IPS-NIHi7 (cell line): Measurements from ENCODE around the gene CCNT2.
"Not testable (repeated sequence)": the region's sequence is repeated elsewhere in the genome, so short reads cannot be mapped to it uniquely, and the experiment has no call there.

ENCODE experiments used
- DNase-seq: peaks from one replicate; pipeline ENCODE4 v3.0.0; 2012; ENCODE audit warnings: mixed read lengths; ENCODE audit errors: extremely low spot score

CCNT2 gene

DNA sequence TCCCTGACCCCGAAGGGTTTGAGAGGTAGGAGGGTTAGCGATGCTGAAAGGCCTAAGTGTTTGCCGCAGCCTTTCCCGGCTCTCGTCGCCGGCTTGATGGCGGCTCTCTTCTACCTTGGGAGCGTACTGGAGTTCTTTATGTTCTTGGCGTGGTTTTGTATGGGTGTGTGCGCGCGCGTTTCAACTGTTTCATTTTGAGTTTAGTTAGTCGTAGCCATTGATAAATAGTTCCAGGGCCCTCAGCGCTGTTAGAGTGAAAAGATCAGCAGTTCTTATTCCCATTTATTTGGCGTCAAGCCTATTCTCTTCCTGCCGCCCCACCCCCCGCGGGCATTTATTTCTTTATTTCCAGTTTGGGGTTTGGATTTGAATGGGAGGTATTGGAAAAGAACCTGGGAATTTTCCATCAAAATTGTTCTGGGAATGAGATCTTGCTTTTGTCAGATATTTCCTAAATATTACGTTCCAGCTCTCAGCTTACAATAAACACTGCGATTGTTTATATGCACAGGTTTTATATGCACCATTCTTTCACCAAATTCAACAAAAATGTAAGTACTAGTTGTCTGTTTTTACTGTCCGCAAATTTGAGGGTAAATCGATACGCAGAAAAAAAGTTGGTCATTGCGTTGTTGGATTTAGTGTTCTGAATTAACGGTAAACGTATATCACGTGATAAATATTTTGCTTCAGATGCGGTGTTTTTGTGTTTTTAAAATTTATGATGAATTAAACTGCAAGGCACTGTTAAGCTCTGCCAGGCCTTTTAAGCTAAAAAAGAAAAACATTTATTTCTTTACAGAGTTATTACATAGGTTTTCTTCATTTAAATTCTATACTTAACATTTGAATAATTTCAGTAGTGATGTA, 954 bp downstream of the CCNT2 start:
- no peak for DNase-seq

DNA sequence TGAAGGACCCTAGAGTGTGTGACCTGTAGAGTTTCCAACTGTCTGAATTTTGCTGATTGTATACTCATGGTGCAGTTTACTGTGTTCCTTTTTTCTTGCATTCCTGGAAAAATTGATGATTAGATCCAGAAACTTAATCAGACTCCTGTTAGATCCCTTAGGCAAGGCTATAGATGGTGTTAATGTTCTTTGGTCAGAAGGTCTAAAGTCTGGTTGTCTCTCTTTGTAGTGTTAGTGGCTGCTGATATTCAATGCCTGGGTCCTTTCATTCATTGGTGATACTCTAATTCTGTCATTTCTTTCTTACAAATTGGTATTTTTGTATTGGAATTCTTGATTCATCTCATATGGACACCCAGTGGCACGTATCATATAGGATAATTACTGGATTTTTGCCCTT, 6.3 kb downstream of the CCNT2 start:
- DNase-seq, result no peak

DNA sequence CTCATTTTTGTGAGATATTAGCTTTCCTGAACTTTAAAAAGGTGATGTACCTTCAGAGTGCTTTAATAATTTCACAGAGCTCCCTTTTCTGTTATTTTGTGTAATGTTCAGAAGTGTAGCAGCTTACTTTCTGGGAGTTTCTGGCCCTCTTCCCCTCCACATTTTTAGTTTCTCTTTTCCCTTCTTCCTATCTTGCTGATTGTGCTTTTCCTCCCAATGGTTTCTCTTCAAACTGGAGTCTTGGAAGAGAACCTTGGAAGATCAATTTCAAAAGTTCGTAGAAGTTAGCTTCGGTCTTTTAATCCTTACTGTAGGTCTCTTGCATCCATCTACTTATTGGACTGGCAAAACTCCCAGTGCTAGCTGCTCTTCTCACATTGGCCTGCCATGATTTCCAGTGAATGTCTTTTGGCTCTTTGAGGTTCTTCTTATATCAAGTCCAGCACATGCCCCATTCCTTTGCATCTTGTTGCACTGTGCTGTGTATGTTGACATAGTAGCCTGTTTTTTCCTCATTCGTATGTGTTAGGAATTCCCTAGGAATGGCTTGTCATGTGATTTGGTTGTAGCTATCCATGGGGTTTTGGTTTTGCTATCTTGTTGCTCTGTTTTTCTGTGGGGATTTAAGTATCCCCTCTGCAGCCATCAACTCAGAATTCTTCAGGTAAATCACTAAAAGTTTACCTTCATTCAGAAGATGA, 7.8 kb downstream of the CCNT2 start:
- DNase-seq, result no peak

DNA sequence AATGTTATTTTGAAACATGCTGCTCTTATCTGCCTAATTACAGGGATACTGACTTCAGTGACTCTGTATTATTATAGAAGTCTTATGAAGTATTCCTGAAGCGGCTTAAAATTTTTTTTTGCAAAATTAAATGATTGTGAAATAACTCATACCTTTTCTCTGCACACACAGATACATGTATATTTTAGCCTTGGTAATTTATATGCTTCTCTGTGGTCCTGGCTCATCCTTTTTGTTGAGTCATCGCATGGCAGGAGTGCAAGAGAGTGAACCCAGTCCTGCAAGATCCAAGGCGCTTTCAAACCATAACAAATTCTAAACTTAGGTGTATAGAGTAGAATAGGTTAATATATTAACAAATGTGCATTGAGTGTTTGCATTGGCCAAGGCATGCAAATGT, 8.6 kb downstream of the CCNT2 start:
- DNase-seq, result no peak

DNA sequence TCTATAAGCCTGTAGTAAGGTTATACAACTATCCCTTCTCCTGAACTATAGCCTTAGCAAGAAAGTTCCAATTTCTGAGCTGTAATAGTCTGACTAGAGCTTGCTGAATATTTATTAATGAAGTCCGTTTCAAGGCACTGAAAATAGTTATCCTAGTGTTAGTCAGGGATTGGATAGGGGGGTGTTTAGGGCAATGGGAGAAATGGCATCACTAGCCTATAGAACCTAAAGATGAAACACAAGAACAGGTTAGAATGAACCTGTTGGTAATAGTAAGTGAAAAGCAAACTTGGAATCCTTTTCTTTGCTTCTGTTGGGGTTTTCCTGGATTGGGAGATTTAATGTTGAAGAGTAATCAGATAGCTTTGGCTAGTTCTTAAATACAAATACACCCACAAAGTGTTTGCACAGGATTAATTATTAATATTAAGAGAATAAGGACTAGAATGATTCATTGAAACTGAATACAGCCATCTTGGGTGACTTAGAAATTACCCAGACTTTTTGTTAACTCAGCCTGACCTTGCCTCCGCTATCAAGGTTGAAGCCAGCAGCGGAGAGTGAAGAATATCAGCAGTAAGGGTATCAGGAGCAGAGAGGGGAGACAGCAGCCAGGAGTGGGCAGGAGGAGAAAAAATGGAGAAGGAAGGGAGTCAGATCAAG, 14.4 kb downstream of the CCNT2 start:
- DNase-seq, result no peak

- DNase-seq, result no peak
Measured at GRCh38 chr2:134933732-134934131, 15.1 kb downstream of the CCNT2 start.

DNA sequence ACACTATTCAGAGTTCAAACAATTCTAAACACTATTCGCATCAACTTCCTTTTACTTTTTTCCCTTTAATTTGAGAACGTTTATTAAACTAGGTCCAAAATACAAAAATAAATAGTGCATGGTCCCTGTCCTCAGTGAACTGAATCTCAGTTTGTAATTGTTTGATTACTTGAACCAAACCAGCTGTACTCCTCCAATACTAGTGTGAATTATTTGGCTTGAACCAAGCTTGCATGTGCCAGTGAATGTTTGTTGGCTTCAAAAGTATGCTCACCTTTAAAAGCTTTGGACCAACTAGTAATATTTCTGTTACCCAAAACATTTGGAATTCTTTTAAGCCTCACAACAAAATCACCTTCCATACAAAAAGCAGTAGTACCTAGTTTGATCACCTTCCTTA, 15.5 kb downstream of the CCNT2 start:
- DNase-seq, result no peak

GRCh38 chr2:134934641-134935040, 16.0 kb downstream of the CCNT2 start:
- no peak for DNase-seq

DNA sequence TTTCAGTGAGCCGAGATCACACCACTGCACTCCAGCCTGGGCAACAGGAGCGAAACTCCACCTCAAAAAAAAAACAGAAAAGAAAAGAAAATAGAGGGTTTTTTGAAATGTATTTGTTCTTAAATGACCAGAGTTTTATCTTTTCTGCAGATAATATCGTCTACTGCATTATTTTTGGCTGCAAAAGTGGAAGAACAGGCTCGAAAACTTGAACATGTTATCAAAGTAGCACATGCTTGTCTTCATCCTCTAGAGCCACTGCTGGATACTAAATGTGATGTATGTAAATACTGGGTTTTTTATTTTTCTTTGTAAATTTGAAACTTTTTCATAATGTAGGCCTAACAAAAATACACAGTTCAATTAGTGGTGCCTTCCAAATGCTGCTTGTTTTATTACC, 18.1 kb downstream of the CCNT2 start:
- DNase-seq, result no peak

- no peak for DNase-seq
Measured at GRCh38 chr2:134943540-134943939, 24.9 kb downstream of the CCNT2 start.

- no peak for DNase-seq
Measured at GRCh38 chr2:134944975-134945374, 26.4 kb downstream of the CCNT2 start.

GRCh38 chr2:134946073-134946472, 27.5 kb downstream of the CCNT2 start:
- DNase-seq, result no peak

- DNase-seq, result no peak
Measured at GRCh38 chr2:134949981-134950708, 31.5 kb downstream of the CCNT2 start.

GRCh38 chr2:134950886-134951285, 32.3 kb downstream of the CCNT2 start:
- no peak for DNase-seq

- no peak for DNase-seq
Measured at GRCh38 chr2:134952608-134953007, 34.0 kb downstream of the CCNT2 start.

DNA sequence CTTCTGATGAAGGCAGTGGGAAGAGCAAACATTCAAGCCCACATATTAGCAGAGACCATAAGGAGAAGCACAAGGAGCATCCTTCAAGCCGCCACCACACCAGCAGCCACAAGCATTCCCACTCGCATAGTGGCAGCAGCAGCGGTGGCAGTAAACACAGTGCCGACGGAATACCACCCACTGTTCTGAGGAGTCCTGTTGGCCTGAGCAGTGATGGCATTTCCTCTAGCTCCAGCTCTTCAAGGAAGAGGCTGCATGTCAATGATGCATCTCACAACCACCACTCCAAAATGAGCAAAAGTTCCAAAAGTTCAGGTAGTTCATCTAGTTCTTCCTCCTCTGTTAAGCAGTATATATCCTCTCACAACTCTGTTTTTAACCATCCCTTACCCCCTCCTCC, 35.4 kb downstream of the CCNT2 start:
- DNase-seq, result no peak

- no peak for DNase-seq
Measured at GRCh38 chr2:134955744-134956143, 37.1 kb downstream of the CCNT2 start.

GRCh38 chr2:134957477-134957876, 38.9 kb downstream of the CCNT2 start:
- no peak for DNase-seq

- DNase-seq, result not testable (repeated sequence)
Measured at GRCh38 chr2:134967166-134967565, 48.5 kb downstream of the CCNT2 start.

DNA sequence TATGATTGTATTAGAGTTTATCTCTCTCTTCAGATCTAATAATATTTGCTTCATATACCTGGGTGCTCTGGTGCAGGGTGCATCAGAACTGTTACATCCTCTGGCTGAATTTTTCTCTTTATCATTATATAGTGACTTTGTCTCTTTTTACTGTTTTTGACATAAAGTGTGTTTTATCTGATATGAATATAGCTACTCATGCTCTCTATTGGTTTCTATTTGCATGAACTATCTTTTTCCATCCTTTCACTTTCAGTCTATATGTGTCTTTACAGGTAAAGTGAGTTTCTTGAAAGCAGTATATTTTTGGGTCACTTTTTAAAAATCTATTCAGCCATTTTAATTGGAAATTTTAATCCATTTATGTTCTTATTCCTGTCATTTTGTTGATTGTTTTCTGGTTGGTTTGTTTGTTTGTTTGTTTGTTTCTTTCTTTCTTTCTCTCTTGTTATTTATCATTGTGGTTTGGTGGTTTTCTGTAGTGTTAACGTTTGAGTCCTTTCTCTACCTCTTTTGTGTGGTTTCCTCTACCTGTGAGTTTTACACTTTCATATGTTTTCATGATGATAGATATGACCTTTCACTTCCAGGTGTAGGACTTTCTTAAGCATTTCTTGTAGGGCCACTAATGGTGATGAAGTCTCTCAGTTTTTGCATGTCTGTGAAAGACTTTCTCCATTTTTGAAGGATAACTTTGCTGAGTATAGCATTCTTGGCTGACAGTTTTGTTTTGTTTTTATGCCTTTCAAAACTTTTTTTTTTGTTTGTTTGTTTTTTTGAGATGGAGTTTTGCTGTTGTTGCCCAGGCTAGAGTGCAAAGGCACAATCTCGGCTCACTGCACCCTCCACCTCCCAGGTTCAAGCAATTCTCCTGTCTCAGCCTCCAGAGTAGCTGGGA, 54.9 kb downstream of the CCNT2 start:
- DNase-seq, result no peak
